Colonic mucosa (tissue), 4 donors: ENCODE measurements around the gene APH1A. TPM values are rescaled to one million over a fixed set of nuclear protein-coding genes. Genes with fewer than 3 reads are reported as not detected.
"Not testable (repeated sequence)": the region's sequence is repeated elsewhere in the genome, so short reads cannot be mapped to it uniquely, and the experiment has no call there.

Source experiments
- DNase-seq: peaks from one replicate; pipeline ENCODE4 v3.0.0-alpha.2; 2020
- H3K27ac ChIP-seq: fragments of 200-600 bp; one replicate; pipeline ENCODE4 v1.8.0; 2021
- H3K27me3 ChIP-seq: fragments of 200-600 bp; one replicate; pipeline ENCODE4 v1.8.0; 2021
- H3K36me3 ChIP-seq: fragments of 200-600 bp; one replicate; pipeline ENCODE4 v1.8.0; 2021
- H3K4me1 ChIP-seq: fragments of 200-600 bp; one replicate; pipeline ENCODE4 v1.8.0; 2021; ENCODE audit warnings: mild to moderate bottlenecking
- H3K4me3 ChIP-seq: fragments of 200-600 bp; one replicate; pipeline ENCODE4 v1.8.0; 2021
- H3K9ac ChIP-seq, 2 donors: one replicate each; pipeline ENCODE4 v1.7.0; 2013; ENCODE audit warnings: control low read depth in 2 of 2, low read depth in 2 of 2, low read length in 2 of 2
- H3K9me3 ChIP-seq: fragments of 200-600 bp; one replicate; pipeline ENCODE4 v1.8.0; 2021
- intact Hi-C: fragments of 100-400 bp; cut with DNase I; formaldehyde crosslinking; loops from one replicate; pipeline ENCODE4 v1.14.1; 2022
- total RNA-seq, 2 donors: library from RNA; stranded (reverse); fragmentation: NEBNext Ultra II Directional in 1 of 2; extraction: Animal tissue kit (Norgen Biotek cat#: 25700) in 1 of 2; gene quantifications; one replicate each; pipeline ENCODE4 v1.2.1, GENCODE V29; 2021
- TF ChIP-seq, protein P1 (sequence below): fragments of 200-600 bp; IDR thresholded peaks from one replicate; pipeline ENCODE4 v1.8.0; 2022; ENCODE audit warnings: antibody characterized with exemption, mild to moderate bottlenecking
- donor health status: healthy.
- donor health status: DM: no; HTN: no; CAD: no.
- donor health status: DM: no; HTN: no; CAD: no.

The APH1A gene
- total RNA-seq, 2 donors from 2014 or later: 180 to 209 TPM

DNA sequence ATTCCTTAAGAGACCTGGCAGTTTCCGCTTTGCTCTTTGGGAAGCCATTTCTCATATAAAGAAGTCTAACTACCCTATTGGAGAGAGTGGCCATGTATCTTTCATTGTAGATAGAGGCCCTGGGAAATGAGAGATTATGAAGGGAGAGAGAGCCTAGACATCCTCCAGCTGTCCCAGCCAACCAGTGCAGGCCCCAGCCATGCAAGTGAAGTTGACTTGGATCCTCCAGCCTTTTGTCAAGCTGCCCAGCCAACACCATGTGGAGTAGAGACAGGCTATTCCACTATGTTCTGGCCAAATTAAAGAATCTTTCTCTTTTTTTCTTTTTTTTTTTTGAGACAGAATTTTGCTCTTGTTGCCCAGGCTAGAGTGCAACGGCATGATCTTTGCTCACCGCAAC is 25.8 kb downstream of the APH1A start:
- no peak for DNase-seq
- TF ChIP-seq, protein P1, sequence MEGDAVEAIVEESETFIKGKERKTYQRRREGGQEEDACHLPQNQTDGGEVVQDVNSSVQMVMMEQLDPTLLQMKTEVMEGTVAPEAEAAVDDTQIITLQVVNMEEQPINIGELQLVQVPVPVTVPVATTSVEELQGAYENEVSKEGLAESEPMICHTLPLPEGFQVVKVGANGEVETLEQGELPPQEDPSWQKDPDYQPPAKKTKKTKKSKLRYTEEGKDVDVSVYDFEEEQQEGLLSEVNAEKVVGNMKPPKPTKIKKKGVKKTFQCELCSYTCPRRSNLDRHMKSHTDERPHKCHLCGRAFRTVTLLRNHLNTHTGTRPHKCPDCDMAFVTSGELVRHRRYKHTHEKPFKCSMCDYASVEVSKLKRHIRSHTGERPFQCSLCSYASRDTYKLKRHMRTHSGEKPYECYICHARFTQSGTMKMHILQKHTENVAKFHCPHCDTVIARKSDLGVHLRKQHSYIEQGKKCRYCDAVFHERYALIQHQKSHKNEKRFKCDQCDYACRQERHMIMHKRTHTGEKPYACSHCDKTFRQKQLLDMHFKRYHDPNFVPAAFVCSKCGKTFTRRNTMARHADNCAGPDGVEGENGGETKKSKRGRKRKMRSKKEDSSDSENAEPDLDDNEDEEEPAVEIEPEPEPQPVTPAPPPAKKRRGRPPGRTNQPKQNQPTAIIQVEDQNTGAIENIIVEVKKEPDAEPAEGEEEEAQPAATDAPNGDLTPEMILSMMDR: no peak
- H3K27me3 ChIP-seq: no peaks in the 10 kb centered on the region

DNA sequence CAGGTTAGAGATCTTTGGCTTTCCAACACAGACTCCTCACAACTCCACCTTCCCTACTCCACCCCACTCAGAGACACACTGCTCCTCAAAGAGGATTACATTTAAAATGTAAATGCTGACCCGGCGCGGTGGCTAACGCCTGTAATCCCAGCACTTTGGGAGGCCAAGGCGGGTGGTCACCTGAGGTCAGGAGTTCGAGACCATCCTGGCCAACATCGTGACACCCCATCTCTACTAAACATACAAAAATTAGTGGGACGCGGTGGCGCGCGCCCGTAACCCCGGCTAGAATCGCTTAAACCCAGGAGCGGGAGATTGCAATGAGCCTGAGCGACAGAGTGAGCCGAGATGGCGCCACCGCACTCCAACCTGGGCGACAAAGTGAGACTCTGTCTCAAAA is 31.1 kb downstream of the APH1A start:
- TF ChIP-seq, protein P1: no peak
- Histone ChIP-seq H3K27me3 (no peaks in the 10 kb centered on the region), H3K9ac (no peak overlapping the region), H3K36me3 (no peaks in the 10 kb centered on the region), H3K9me3 (no peaks in the 10 kb centered on the region), H3K27ac (no peak overlapping the region), H3K4me1 (no peaks in the 10 kb centered on the region), H3K4me3 (no peak overlapping the region)
- intact Hi-C loops: no loop called here
- no peak for DNase-seq

More for the DNA sequence above, 25.8 kb downstream of the APH1A start:
- Histone ChIP-seq H3K36me3 (no peaks in the 10 kb centered on the region), H3K9me3 (no peaks in the 10 kb centered on the region), H3K4me3 (no peak overlapping the region), H3K27ac (no peak overlapping the region), H3K4me1 (no peaks in the 10 kb centered on the region), H3K9ac (no peak overlapping the region)
- intact Hi-C loops: no loop called here

DNA sequence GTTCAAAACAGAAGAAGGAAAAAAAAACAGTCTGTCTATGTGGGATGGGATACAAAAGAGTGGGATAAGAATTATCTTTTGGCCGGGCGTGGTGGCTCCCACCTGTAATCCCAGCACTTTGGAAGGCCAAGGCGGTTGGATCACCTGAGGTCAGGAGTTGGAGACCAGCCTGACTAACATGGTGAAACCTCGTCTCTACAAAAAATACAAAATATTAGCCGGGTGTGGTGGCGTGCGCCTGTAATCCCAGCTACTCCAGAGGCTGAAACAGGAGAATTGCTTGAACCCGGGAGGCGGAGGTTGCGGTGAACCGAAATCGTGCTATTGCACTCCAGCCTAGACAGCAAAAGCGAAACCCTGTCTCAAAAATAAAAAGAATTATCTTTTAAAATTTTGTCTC is 31.6 kb downstream of the APH1A start:
- H3K9me3 ChIP-seq, H3K4me3 ChIP-seq, H3K27me3 ChIP-seq, H3K9ac ChIP-seq, DNase-seq, H3K36me3 ChIP-seq, H3K27ac ChIP-seq, H3K4me1 ChIP-seq, intact Hi-C loops: not testable (repeated sequence)

DNA sequence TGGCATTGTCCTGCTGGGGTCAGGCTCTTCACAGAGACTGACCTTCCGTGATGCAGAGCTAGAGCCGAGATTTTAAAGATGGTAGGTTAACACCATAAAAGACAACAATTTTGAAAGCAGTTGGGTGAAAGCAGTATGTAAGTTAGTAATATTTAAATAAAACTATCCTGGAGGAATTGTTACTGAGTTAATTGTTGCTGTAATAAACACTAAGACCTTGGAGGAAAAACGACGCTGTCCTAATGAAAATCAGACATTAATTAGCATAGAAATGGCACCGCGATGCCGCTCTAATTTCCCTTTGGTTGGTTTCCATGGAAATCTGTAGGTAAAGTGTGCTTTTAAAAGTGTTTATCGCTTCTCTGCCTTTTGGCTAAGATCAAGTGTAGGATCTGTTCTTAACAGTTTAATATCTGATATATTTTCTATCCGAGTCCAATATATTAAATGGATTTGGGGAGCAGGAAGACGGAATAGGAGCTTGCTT is 32.2 kb downstream of the APH1A start:
- intact Hi-C loops: no loop called here
- Histone ChIP-seq H3K9ac (peak overlapping the region in 1 of 2 donors; percentile 91), H3K4me1 (no peaks in the 10 kb centered on the region), H3K36me3 (no peaks in the 10 kb centered on the region), H3K4me3 (peak overlapping the region; percentile 85), H3K27ac (no peak overlapping the region), H3K27me3 (no peaks in the 10 kb centered on the region), H3K9me3 (no peaks in the 10 kb centered on the region)
- no peak for DNase-seq
- TF ChIP-seq, protein P1: no peak

DNA sequence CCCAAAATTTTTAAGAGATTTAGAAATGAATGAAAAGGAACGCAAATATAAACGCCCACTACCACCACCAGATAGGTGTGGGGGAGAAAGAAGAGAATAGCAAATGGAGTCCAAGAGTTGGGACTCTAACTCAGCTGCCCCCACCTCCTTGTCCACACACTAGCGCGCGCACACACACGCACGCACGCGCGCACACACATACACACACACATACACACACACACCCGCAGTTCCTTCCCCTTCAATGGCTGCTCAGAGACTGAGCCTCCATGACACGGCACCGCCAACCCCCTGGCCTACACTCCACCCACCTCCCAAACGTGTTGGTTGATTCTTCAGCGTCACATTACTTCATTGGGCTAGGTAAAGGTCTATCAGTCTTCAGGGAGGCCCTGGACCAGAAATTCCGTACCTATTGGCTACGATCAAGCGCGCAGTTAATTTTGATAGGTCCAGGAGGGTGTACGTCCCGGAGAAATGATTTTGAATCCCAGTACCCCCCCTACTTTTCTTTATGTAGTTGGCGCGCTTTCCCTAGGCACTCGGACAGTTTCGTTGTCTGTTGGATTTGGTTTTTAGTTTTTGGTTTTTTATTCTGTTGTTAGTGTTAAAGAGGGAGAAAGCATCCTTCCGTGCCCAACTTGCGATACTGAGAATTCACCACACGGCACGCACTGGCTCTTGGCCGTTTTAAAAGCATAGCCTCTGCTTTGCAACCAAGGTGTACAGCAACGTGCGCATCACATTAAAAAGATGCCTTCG is 32.8 kb downstream of the APH1A start, which contains the start of gene ANP32E:
TSS of gene ANP32E (minus strand) at position 261 of the 762 bp plus-strand sequence. CDS start 326 bp downstream, outside the sequence.
- Histone ChIP-seq H3K27me3 (no peaks in the 10 kb centered on the region), H3K9me3 (no peaks in the 10 kb centered on the region), H3K4me1 (no peaks in the 10 kb centered on the region), H3K4me3 (peak within 1 kb of the TSS; percentile 85), H3K36me3 (no peaks in the 10 kb centered on the region), H3K9ac (peak within 1 kb of the TSS; percentile 91), H3K27ac (peak within 1 kb of the TSS; percentile 93)
- intact Hi-C loops: no loop called here
- TF ChIP-seq, protein P1: no peak
- peak; percentile 96 for DNase-seq

DNA sequence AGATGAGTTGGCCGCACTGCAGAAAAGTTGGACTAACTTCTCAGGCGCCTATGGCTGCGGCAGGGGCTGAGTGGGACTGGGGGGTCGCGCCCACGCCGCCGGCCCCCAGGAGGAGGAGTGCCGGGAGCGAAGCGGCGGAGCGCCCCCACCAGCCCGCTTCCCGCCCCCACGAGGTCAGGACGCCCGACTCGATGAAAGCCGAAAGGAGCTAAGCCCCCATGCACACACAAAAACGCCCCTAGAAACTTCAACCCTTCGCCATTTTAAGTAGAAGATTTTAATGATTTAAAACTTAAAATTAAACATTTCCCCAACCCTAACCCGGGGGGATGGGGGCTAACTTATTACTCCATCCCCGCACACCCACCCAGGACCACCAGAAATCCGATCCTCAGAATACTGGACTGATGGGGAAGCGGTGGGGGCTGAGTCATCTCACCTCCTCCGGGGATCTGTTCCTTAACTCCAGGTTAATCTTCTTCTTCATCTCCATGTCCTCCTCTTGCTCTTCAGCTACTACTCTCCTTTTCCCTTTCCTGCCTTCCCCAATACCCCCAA is 33.4 kb downstream of the APH1A start:
- intact Hi-C loops: no loop called here
- Histone ChIP-seq H3K4me1 (no peaks in the 10 kb centered on the region), H3K36me3 (no peaks in the 10 kb centered on the region), H3K27ac (peak overlapping the region; percentile 93), H3K9me3 (no peaks in the 10 kb centered on the region), H3K9ac (peak overlapping the region; percentile 91), H3K4me3 (peak overlapping the region; percentile 85), H3K27me3 (no peaks in the 10 kb centered on the region)
- TF ChIP-seq, protein P1: no peak
- no peak for DNase-seq
